Activated CD8-positive, alpha-beta memory T cell treated with anti-CD3 and anti-CD28 coated beads, Interleukin-2, amount 50 U/mL, for 4 hours (primary cell): ENCODE measurements around the gene SYCP3.
"Not testable (repeated sequence)": the region's sequence is repeated elsewhere in the genome, so short reads cannot be mapped to it uniquely, and the experiment has no call there.

ENCODE experiments used
- DNase-seq: peaks from one replicate; pipeline ENCODE4 v3.0.0-alpha.2; 2020

The SYCP3 gene

GRCh38 chr12:101710288-101710687, 29.0 kb downstream of the SYCP3 start:
- DNase-seq = no peak

DNA sequence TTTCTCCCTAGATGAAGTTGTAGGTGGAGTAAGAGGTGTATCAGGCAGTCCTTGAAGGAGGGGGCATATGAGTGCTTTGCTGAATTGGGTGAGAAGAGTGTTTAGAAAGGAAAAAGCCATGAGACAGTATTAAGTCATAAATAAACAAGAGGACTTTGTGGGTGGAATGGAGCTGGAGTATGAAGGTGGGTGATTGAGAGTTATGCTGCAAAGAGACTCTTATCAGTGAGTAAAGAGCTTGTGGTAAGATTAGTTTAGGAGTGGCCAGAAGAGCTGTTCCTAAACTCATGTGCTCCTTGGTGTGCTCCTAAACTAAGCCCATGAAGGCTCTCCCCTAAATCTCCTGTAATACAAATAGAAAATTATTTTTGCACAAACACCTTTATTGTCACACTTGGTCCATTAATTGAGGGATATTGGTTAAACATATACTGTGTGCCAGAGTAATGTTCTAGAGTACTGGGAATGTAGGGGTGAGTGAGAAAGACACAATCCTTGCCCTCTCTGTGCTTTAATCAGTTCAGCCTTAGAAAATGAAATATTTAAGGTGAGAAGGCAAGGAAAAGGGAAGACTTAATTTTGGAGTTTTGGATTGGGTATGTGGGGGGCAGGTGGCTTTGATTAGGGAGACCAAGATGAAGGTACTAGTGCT, 32.0 kb downstream of the SYCP3 start:
- no peak for DNase-seq

DNA sequence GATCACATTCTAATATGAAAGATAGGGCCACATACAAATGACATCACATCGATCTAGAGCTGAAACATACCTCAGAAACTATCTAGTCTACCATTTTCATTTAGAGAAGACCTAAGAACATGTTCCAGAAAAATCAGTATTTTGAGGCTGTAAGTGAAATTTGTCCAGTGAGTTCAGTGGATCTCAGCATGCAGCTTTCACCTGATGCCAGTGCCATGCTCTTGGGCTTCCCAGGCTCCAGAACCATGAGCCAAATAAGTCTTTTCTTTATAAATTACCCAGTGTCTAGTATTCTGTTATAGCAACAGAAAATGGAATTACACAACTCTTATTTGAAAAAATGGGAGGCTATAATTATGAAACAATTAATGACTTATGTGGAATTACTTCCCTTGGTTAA, 32.9 kb downstream of the SYCP3 start:
- DNase-seq = no peak

- no peak for DNase-seq
These were observed 35.8 kb downstream of the SYCP3 start for GRCh38 chr12:101703487-101703886.

DNA sequence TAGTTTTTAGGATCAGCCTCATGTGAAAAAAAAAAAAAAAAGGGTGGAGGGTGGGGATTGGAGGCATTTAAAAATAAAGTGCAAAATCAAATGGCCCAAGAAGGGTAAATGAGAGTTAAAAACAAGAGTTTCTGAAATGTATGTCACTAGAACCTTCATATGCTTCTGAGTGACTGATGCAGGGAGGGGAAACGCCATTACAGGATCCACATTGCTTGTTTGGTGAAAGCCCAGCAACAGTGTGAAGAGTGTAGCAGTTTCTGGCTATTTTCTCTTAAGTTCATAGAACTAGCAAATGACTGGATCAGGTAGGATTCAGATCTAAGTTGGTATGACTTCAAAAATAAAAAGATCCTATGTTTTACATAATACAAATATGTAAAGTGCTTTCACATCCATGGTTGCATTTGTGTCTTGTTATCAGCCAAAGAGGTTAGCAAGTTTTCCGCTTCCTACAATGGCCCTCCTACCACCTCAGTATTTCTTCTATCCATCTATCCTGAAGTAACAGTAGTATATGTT, 38.9 kb downstream of the SYCP3 start:
- no peak for DNase-seq

DNA sequence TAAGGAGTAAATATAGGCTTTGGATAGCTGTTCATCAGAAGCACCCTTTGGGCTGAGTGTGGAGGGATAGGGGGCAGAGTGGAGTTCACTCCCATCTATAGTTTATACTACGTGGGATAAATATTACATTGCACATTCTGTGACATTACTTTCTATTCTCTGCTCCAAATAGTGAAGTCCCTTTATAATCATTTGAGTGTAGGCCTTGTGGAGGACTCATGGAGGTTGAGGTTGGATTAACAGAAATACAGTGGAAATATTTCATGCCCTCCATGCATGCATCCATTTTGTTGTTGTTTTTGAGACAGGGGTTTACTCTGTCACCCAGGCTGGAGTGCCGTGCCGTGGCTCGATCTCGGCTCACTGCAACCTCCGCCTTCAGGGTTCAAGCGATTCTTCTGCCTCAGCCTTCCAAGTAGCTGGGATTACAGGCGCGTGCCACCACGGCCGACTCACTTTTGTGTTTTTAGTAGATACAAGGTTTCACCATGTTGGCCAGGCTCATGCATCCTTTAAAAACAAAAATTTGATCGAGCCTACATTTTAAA, 40.4 kb downstream of the SYCP3 start:
- no peak for DNase-seq

DNA sequence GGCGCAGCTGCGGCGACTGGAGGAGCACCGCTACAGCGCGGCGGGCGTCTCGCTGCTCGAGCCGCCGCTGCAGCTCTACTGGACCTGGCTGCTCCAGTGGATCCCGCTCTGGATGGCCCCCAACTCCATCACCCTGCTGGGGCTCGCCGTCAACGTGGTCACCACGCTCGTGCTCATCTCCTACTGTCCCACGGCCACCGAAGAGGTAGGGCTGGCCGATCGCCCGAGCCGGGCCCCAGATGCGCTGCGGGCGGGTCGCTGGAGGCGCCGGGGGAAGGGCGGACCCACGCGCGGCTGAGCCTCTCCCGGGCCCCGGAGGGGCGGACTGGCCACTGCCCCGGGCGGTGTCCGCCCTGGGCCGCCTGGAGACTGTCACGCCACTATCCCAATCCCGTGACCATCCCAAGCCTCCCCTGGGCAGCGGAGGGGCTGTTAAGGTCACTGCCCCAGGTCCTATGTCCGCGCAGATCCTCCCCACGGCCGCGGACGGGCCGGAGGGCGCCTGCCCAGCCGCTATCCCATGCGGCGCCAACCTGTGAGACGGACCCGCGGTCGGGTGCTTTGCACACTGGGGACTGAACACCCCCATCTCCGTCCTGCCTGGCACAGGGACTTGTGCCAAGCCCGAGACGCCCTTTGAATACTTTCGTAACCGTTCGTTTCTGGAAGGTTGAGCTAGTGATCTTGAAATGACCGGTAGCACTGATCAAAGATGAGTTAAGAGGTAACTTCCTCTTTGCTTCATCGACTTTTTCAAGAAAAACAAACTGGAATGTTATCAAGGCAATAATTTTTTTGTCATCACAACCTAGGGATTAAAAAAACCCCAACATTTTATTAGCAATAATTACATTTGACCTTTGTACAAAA, 41.1 kb downstream of the SYCP3 start:
- DNase-seq = peak; percentile 15

DNA sequence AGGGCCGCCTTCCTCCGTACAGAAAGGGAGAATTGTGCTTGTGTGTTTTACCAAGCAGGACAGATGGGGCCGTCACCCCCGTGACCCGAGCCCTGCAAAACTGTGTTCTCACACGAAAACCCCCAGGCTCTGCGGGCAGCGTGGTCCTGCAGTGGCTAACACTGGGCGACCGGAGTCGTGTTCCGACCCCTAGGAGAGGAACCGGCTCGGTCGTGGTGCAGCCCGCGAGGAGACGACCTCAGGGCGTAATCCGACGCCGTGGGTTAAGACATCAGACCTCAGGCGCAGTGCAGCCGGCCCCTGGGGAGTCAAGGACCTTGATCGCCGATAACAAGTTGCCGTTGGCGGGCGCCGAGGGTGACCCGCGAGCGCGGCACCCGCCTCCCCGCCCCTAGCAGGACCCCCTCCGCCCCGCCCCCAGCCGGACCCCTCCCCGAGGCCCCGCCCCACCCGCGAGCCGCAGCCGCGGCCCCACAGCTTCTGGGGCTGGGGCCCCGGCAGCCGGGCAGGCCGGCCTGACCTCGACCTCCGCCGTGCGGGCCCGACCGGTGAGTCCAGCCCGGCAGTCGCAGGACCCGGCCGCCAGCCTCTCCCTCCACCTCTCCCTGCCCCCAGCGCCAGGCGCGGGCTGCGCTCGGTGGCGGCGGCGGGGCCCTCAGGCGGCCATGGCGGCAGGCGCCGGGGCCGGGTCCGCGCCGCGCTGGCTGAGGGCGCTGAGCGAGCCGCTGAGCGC, 41.9 kb downstream of the SYCP3 start, which contains the start of gene CHPT1:
TSS of gene CHPT1 (plus strand) at position 444 of the 733 bp plus-strand sequence. CDS start at position 666, 222 bp downstream.
- peak; percentile 60 for DNase-seq

GRCh38 chr12:101696251-101697196, 42.7 kb downstream of the SYCP3 start:
- peak; percentile 15 for DNase-seq

- DNase-seq = no peak
These were observed 43.6 kb downstream of the SYCP3 start for GRCh38 chr12:101695706-101696105.

- no peak for DNase-seq
These were observed 44.3 kb downstream of the SYCP3 start for GRCh38 chr12:101694986-101695385.

- DNase-seq = no peak
These were observed 44.9 kb downstream of the SYCP3 start for GRCh38 chr12:101694297-101694848.

DNA sequence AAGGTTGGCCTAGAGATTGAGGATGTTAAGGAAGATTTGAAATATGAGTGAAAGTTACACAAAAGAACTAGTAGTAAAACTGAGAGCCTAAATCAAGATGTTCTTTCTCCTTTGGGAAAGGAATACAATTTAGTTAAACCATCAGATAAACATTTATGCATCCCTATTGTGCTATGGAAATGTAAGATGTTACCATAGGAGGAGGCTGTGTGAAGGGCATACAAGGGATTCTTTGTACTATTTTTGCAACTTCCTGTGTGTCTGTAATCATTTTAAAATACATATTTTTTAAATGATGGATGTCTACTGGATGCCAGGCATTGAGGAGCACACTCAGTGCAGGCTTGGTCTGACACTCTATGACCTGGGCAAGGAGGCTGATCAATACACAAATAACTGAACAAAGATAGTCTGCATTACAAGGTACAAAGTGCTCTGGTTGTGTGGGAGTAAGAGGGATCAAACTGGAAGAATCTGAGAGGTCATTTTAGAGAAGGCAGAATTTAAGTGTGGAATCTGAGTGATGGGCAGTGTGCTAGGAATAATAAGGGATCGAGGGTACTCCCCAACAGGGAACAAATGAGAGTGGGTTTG, 47.7 kb downstream of the SYCP3 start:
- DNase-seq = no peak

- no peak for DNase-seq
These were observed 48.6 kb downstream of the SYCP3 start for GRCh38 chr12:101690544-101691098.

- no peak for DNase-seq
These were observed 53.1 kb downstream of the SYCP3 start for GRCh38 chr12:101686176-101686575.

DNA sequence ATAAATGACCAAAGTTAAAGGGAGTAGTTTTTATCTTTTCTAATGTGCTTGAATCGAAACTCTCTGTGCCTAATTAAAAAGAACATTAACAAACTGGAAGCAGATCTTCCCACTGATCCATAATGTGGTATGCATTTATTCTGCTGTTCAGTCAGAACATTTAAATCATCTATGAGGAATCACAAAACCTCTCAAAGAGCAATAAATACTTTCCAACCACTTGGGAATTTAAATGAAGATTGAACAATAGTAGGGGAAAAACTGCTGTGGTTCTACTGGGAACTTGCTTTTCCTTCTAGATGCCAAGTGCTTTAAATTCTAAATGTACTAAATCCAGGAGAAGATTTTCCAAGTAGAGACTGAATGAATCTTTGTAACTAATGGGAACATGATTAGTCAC, 54.2 kb downstream of the SYCP3 start:
- DNase-seq = no peak

- not testable (repeated sequence) for DNase-seq
These were observed 57.6 kb downstream of the SYCP3 start for GRCh38 chr12:101681627-101682026.

DNA sequence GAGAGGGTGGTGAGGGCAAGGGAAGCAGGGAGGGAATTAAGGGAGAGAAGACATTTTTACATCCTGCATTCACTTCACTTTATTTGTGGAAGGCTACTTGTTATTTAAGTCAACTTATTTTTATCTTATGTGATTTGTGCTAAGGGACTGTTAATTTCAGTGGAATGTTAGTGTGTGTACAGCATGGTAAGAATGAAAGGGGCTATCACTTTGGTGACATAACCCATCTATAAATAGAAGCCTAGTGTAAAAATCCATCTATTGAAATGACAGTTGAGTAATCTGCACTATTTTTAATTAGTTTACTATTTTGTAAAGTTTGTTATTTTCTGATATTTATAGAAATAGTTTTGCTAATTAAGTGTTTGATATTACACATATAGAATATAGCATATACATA, 58.6 kb downstream of the SYCP3 start:
- no peak for DNase-seq

GRCh38 chr12:101680240-101680639, 59.0 kb downstream of the SYCP3 start:
- no peak for DNase-seq
